ENCODE results near the gene DMTF1. TPM values are rescaled to one million over a fixed set of nuclear protein-coding genes. Genes with fewer than 3 reads are reported as not detected.

DMTF1 gene
- total and polyA plus RNA-seq, 7 donors = 8.3 to 25.3 (median 16.8) TPM

Other genes starting within 250 kb of the DMTF1 start
- 10 to 100 TPM in 1 of 4 donors, 1 to 10 TPM in 3; 3.3 to 15.9 (median 6.9) TPM for gene ELAPOR2, start 92.8 kb upstream of the DMTF1 start, total RNA-seq
- 1 to 10 TPM; 1.2 to 1.5 (median 1.3) TPM for gene ELAPOR2, start 92.8 kb upstream of the DMTF1 start, polyA plus RNA-seq
- 1 to 10 TPM; 2.3 to 3.2 (median 2.6) TPM for gene TMEM243, start 67.3 kb downstream of the DMTF1 start, total RNA-seq
- gene TMEM243, start 67.3 kb downstream of the DMTF1 start, polyA plus RNA-seq = 1 to 10 TPM; 2.5 to 3.6 (median 3.2) TPM
- 10 to 100 TPM in 2 of 4 donors, 1 to 10 TPM in 2; 4.6 to 12.4 (median 10.5) TPM for gene CROT, start 193.2 kb downstream of the DMTF1 start, total RNA-seq
- 10 to 100 TPM in 1 of 3 donors, 1 to 10 TPM in 2; 3.1 to 11.1 (median 6.2) TPM for gene CROT, start 193.2 kb downstream of the DMTF1 start, polyA plus RNA-seq

All from psoas muscle (tissue), 7 donors.